HG02623 (cell line): ENCODE data around the gene AGRP.

Experiments used
- ATAC-seq: cut with Tn5 transposase; IDR thresholded peaks from one replicate; pipeline ENCODE4 v1.9.1; 2021; ENCODE audit warnings: moderate library complexity; ENCODE audit not compliant: unreplicated experiment

Gene AGRP

DNA sequence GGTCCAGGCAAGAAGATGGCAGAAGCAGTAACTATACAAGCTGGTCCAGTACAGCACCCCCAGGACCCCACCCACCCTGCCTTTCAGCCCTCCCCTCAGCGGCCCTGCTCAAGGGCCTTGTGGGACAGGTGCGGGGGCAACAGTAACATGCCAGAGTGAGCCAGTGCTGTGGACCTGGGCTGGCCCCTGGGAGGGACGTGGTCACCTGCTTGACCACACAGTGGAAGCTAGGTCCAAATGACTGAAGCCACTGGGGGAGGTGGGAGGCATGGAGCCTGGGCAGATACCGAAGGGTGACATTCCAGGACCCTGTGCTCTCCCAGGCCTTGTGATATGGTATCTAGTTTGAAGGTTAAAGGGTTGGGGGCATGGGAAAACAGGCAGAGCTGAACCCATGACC, 19.7 kb downstream of the AGRP start:
- ATAC-seq = no peak

DNA sequence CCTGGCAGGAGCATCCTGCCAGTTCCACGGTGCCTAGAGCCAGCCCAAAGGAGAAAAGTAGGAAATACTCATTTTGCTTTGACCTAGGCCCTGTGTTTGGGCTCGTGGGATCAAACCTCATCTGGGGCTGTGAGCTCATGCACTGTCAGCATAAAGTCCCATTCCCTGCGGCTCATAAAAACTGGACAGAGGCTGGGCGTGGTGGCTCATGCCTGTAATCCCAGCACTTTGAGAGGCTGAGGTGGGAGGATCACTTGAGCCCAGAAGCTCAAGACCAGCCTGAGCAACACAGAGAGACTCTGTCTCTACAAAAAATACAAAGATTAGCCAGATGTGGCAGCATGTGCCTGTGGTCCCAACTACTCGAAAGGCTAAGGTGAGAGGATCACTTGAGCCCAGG, 20.3 kb downstream of the AGRP start:
- no peak for ATAC-seq

DNA sequence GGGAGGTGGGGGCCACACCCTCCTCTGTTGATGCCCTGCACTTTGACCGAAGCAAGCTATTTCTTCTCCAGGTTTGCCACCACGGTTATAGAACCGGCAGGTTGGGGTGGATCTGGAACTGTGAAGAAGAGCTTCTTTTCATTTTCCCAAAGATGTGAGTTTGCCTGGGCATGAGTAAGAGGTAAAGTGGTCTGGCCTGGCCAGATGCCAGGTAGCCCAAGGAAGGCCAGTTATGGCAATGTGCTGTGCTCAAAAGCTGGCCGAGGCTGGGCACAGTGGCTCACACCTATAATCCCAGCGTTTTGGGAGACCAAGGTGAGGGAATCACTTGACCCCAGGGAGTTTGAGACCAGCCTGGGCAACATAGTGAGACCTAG, 21.1 kb downstream of the AGRP start:
- ATAC-seq = no peak

DNA sequence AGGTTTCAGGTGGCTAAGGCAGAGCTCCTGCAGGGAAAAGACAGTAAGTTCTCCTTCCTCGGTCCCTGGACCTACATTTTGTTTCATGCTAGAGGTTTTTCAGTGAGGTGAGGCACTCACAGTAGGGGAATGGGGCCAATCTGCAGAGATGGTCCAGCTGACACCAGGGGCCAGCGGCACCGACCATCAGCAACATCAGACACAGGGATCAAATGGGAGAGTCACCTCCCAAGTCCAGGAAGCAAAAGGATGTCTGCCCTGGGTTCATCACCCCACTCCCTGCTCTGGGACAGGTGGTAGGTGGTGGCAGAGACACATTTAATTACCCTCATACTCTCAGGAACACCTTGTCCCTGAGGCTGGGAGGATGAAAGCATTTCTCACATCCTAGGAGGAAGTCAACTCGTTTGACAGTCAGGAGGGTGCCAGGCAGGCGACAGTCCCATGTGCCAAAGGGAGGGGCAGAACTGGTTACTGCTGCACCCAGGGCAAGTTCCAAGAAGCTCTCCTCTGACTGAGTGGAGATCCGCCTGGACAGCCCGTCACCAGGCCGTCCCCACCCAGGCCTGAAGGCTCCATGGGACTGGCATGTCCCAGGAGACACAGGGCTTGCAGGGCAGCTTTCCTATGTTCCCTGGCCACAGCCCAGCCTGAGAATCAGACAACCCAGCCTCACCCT, 21.6 kb downstream of the AGRP start:
- no peak for ATAC-seq

DNA sequence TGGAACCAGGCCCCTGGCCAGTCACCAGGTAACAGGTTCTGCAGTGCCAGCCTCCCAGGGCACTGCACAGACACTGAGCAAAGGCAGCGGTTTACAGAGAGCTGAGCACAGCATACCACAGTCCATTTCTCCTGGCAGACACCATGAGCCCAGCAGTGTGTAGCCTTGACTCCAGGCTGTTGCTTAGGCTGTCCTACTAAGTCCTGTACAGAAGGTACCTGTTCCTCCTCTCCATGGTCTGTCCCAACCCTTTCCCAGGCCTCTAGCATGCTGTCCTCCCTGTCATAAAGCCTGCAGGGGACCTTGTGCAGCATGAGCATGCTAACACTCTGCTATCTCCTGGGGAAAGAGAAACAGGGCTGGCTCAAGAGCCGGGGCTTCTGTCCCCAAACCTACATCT, 22.4 kb downstream of the AGRP start:
- ATAC-seq = no peak

DNA sequence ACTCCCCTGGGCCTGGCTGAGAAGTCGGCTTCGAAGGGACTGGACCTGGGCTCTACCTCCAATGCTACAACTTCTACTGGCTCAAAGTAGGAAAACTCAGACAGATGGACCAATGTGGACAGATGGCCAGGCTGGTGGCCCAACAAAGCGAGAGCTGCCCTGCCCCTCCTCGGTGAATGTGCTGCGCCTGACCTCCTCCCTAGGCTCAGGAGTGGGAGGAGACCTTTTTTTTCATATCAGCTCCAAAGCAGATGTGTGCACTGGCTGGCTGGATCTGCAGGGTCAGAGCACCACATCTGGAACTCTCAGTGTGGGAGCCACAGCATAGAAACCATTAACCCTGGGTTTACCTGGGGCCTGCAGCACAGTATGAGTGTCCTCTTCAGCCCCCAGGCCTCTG, 23.2 kb downstream of the AGRP start:
- no peak for ATAC-seq

DNA sequence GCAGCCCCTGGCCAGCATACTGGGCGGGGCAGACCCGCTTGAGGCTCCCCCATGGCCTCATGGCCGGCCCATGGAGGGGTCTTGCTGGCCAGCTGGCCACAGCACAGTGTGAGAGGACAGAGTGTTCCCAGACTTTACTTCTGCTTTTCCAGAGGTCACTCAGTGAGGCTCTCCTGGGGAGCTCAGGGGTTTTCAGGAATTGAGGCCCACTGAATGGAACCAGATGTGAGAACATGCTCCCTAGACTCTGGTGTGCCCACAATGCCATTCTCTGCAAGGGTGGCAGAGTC, 23.5 kb downstream of the AGRP start:
- no peak for ATAC-seq

DNA sequence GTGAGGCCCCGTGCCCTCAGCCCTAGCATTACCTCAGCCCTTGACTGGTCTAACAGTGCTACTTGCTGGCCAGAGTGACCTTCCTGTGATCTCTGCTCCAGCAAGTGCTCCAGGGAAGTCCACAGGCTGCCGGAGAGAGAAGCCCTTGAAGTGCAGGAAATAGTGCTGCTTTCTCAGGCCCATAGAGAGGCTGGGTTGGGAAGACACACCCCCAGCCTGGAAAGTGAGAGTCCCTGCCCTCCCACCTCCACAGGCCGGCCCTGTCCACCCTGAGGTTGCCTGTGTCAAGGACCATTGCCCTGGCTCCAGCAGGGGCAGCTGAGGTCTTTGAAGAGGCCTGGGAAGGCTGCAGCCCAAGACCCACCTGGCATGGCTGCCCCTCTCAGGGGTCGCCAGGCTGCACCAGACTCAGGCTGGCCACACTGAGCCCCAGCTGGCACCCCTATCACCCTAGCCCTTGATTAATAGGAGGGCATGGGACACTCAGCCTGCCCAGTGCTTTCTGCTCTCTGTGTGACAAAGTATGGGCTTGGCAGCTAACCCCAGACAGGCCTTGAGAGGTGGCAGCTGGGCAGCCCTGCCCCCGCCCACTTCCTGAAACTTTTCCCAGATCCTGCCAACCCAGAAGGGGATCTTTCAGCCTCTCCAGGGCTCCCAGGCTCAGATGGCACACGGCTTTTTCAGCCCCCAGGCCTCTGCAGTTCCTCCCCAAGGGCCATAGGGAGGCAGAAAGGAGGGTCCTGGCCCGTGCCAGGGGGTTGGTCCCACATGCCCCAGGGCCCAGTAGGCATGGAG, 24.1 kb downstream of the AGRP start:
- no peak for ATAC-seq

DNA sequence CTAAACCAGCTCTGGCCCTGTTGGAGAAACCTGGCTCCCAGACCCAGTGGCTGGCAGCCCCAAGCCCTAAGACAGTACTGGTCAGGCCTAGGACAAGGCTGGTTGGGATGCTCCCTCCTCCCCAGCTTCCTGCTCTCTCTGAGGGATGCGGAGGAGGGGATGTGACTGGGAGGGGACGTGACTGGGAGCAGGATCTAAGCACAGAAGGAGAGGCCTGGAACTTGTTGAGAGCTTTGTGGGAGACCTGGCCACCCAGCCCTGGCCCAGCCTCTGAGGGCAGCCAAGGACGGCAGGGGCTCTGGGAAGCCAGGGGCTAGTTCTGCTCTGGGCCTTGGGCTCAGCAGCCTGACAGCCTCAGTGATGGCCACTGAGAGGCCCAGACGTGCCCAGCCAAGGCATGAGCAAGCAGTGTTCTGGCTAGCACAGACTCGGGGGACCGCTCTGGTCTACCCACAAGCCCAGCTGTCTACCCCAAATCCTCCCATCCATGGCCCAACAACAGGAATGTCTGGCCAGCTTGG, 25.2 kb downstream of the AGRP start:
- ATAC-seq = no peak

DNA sequence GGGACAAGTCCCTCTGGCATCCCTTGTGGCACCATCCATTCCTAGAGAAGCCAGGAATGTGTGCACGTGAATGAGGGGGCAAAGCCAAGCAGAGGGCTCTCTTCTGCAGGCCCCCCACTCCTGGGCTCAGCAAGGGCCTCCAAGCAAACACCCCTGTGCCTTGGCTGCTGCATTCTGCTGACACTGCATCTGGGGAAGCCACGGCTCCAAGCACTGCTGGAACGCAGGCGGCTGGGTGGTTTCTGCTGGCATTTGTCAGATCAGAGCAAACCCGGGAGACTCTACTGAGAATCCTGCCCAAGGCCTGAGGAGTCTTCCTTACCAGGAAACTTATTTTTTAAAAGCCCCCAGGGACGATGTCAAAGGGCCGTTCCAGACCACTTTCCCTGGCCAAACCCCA, 25.7 kb downstream of the AGRP start:
- no peak for ATAC-seq

DNA sequence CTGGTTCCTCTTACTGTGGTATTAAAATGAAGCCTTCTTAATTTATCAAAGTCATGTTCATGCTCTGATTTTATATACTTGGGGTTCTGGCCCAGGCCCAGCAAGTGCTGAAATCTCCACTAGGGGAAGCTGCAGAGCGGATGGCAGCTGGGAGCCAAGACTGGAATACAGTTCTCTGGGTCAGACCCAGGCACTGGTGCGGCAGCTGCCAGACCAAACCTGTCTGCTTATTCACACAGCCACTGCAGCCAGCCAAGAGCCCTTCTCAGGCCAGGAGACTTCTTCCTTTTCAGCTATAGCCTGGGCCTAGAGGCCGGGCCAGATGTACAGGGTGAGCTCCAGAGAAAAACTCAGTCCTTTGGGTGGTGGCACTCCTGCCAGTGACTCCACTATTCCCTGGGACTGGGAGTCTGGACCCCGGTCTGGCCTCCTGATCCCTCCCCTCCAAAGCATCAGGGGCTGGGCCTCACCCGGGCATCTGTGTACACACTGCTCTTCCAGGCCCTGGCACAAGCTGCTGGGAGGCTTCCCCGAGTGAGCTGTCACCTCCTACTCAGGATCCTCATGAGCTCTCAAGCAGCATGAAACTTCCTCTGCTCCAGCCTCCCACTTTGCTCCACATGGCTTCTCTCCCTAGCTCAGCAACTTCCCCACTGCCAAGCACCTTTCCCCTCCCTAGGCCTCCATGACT, 26.8 kb downstream of the AGRP start:
- no peak for ATAC-seq

DNA sequence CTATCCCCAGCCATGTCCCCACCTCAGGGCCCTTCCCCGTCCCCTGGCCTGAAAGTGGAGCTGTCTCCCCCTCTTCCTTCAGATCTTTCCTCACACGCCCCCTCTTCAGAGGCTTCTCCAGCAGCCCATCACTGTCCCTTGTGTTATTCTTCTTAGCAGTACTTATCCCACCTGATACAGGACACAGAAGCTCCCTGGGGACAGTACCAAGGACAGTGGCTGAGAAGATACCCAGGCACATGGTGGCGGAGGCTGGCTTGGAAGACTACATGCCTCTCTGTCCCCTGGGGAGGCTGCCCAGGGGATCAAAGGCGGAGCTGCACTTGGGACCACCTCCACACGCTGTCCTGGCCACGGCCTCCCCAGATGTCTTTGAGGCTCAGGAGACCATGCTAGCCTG, 28.5 kb downstream of the AGRP start:
- ATAC-seq = no peak

DNA sequence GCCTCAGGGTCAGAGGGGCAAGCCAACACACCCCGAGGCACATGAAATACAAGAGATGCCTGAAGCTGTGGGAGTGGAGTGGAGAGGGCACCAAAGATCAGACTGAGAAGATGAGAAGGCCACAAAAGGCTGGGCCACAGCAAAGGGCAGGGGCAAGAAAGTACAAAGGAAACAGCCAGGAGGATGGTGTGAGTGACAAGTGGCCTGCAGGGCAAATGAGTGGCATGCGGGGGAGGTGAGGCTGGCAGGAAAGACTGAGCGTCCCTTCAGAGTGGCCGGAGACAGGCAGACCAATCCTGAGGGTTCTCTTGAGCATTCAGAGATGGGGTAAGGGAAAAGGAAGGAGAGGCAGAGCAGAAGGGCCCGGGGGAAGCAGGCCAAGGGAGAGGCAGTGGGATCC, 29.2 kb downstream of the AGRP start:
- no peak for ATAC-seq

DNA sequence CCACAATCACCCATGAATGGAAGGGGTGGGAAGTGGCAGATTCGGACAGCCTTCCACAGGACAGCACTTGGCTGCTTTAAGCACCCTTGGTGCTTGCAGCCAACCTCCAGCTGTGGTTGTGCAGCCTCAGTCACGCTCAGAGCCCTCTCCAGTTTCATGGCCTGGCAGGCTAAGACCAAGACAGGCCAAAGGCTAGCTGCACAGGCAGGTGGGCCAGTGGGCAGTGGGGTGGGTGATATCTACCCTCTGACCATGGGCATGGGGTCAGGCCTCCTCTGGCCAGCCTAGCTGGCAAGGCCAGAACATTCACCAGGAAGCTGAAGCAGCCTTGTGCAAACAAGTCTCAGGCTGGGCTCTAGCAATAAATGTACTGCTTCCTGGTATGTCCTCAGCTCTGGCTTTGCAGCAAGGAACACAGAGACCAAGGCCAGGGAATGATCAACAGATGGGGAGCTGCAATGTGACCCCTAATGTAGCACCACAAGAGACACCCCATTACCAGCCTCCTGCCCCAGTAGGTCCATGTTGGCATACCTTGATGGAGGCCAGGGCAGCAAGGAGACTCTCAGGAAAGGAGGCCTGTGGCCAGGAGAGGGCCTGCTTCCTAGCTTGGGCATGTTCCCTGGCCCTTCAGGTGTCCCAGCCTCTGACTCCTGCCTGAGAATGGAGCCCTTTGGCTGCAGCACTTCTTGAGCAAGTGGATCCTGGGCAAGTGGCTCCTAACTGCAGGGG, 31.5 kb downstream of the AGRP start:
- no peak for ATAC-seq

DNA sequence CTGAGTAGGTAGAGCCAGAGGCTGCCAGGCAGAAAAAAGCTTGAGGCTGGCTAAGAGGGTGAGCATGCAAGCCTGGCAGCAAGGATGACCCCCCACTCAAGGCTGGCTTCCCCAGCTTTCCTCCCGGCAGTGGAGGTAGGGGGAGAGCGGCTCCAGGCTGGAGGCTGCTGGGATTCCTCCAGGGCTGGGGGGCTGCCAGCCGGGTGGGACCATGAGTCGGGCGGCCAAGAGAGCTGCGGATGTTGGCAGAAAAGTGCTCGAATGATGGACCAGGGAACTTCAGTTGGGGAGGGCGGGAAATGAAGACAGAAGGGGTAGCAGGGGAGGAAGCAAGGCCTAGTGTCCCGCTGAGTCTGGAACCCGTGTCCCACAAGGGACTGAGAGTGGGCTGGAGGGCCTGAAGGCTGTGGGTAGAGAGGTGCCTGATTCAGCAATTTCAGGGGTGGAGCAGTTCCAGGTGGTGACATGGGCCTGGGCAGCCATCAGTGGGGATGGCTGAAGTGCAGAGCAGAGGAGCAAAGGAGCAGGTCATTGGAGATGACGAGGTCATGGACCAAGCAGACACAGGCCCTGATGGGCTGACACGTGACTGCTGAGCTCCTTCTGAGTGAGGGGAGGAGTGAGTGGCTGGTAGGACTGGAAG, 32.2 kb downstream of the AGRP start:
- no peak for ATAC-seq

DNA sequence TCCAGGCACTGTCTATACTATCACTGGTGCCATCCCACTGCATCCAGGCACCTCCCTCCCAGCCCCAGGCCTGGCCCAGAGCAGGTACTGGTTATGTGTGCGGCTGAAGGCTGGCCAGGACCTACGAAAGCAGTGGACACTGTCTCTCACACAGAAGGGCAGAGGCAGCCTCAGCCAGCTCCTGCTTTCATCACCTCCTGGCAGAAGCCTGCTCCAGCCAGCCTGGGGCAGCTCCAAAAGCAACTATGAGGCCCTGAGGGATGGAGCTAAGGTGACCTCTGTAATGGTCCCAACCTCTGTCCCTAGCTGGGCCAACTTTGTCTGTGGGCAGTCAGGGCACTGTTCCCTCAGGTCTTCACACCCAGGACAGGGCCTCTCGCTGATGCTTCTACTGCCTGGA, 33.6 kb downstream of the AGRP start:
- ATAC-seq = no peak

DNA sequence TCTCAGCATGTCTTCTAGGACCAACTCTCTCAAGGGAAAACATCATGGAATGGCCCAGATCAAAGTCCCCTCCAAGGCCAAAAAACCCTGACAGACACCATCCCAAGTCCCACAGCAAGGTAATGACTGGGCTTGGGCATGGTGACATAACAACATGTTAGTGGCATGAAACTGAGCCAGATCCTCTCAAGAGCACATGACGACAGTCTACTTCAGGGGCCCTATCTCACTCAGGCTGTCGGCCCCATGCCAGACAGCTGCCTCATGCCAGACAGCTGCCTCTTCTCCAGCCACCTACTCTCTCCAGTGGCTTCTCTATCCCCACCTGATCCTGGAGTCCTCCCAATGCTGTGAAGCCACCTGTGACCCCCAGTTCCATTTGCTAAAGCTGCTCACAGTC, 34.0 kb downstream of the AGRP start:
- ATAC-seq = no peak

DNA sequence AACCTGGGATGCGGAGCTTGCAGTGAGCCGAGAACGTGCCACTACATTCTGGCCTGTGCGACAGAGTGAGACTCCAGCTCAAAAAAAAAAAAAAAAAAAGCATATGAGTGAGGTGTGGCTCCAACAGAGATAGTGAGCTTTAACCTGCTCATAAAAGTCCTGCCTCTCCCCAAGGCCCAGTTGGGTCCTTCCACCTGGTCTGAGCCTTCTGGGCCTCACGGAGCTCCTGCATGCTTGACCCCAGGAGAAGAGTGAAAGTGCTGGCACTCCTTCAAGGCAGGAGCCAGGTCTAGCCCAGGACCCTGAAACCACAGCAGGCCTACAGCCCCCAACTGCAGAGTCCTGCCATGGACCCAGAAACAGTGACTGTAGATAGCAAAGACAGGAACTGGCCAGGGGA, 34.8 kb downstream of the AGRP start:
- no peak for ATAC-seq

DNA sequence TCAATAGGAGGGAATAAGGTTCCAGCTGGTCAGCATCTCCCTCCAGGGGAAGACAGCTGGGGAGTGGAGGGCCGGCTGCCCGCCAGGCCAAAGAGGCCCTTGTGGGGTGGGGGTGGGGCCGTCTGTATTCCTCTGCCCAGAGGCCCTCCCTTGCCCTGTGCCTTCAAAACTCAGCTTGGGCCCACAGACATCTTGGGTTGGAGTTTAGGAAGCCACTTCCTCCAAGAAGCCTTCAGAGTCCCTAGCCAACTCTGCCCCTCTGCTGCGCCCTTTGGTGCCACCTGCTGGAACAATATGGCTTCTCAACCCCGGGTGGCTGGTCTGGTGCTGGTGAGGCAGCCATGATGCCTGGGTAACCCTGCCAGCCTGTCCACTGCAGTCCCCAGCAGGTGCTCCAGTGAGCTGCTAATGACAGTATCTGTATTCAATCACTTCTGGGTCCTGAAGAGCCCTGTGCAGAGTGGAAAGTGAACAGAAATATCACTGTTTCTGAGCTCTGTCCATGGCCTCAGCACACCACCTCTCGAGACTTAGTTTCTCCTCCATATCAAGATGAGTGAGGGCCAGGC, 35.8 kb downstream of the AGRP start:
- no peak for ATAC-seq

DNA sequence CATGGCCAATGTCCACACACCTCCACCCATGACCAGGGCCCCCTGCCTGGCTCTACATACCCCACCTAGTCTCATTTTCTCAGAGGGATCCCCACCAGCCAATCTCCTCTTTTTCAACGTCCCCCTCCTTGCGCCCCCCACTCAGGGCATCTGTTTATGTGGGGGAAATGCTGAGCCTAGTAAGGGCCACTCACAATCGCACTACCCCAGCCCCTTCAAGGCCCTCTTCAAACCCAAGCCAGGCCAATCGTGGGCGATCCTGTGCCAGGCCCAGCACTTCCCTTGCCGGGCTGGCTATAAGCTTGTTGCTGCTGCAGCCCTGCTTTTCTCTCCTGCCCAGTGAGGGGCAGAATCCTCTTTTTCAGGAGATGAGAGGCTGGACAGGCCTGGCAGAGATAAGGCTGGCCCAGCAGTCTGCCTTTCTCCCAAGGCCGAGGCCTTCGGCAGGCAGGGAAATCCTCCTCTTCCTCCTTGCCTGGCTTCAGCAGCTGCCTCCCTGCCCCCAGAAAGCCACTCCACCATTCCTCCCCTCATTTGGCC, 36.3 kb downstream of the AGRP start:
- no peak for ATAC-seq
